AG09319 (cell line): ENCODE results near the gene GRK1.

ENCODE experiments used
- DNase-seq: peaks from one replicate; pipeline ENCODE4 v3.0.0-alpha.2; 2010; ENCODE audit warnings: low read depth; ENCODE audit errors: extremely low read depth
- TF ChIP-seq, protein P1 (sequence below): IDR thresholded peaks from 2 replicates; pipeline ENCODE4 v1.5.1; 2011; ENCODE audit warnings: low read depth, mild to moderate bottlenecking, inconsistent platforms, low read length, moderate library complexity

GRK1 gene

DNA sequence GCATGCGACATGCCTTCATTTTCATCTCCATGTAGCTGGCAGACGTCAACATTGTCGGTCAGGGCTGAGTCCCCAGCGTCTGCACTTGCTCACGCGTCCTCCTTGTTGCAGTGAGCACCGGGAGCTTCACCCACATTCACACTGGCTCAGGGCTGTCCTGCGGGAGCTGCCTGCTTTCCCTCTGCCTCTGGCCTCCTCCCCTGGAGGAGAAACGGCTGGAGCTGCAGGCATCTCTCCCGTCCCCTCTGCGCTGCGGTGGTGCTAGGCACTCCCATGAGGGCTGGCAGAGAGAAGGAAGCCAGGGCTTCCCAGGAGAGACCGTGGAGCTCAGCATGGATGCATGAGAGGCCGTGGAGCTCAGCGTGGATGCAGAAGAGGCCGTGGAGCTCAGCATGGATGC, 73.6 kb downstream of the GRK1 start:
- DNase-seq, result no peak
- TF ChIP-seq, protein P1, sequence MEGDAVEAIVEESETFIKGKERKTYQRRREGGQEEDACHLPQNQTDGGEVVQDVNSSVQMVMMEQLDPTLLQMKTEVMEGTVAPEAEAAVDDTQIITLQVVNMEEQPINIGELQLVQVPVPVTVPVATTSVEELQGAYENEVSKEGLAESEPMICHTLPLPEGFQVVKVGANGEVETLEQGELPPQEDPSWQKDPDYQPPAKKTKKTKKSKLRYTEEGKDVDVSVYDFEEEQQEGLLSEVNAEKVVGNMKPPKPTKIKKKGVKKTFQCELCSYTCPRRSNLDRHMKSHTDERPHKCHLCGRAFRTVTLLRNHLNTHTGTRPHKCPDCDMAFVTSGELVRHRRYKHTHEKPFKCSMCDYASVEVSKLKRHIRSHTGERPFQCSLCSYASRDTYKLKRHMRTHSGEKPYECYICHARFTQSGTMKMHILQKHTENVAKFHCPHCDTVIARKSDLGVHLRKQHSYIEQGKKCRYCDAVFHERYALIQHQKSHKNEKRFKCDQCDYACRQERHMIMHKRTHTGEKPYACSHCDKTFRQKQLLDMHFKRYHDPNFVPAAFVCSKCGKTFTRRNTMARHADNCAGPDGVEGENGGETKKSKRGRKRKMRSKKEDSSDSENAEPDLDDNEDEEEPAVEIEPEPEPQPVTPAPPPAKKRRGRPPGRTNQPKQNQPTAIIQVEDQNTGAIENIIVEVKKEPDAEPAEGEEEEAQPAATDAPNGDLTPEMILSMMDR, result no peak

DNA sequence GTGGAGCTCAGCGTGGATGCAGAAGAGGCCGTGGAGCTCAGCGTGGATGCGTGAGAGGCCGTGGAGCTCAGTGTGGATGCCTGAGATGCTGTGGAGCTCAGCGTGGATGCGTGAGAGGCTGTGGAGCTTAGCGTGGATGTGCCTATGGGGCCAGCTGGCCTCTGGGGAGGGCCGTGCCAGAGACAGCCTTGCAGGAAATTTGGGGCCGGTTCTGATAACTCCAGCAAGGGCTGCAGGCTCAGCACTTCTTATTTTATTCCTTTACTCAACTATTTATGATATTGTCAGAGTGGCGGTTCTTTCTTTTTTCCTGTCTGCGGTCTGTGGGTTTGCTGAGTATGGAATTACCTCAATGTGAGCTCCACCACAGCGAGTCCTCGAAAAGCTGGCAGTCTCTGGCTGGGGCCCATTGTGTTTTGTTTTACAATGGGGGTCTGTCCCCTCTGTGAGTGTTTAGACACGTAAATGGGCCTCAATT, 74.2 kb downstream of the GRK1 start:
- TF ChIP-seq, protein P1, result no peak
- no peak for DNase-seq

DNA sequence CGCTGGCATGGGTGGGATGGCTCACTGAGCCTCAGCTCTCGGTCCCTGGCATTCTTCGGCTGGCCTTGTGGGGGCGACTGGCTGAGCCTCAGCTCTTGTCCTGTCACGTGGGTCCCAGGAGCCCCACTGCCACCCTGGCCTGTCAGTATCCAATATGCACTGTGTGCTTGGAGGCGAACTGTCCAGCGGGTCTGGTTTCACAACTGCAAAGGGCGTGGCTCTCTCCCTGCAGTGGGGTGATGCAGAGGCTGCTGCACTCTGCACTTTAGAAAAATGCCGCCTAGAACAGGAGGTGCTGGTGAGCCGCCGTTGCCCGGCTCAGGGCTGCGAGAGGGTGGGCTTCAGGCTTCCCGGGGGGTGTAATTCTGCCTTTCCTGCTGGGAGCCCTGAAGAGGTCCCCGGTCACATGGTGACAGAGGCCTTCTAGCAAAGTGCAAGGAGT, 75.0 kb downstream of the GRK1 start:
- no peak for DNase-seq
- TF ChIP-seq, protein P1, result no peak; the same call in 1 of the 2 replicates

DNA sequence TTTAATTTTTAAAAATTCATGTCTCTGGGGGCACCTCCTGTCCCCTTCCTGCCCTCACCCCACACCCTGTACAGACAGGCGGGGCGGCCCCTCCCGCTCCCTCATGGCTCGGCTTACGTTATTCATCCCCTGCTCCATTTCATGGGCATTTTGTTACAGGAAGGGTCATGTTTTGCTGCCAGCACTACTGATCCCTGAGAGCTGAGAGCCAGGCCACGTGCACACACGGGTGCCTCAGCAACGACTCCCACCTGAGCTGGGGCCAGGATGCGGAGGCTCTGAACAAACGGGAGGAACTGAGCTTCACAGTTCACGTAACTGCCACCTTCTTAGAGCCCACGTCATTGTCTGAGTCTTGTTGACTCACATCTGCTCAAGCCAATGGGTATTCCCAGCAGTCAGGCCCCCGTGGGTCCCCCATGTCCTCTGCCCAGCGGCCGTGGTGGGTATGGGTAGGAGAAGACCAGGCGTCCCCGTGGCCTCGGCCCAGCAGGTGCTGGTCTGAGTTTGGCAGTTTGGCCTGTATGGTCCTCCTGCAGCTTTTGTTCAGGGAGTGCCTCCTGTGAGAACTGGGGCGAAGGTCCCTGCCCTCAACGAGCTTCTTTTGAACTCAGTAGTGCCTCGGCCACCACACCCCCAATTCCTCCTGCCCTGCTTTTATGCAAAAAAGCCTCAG, 75.6 kb downstream of the GRK1 start:
- TF ChIP-seq, protein P1, result no peak

DNA sequence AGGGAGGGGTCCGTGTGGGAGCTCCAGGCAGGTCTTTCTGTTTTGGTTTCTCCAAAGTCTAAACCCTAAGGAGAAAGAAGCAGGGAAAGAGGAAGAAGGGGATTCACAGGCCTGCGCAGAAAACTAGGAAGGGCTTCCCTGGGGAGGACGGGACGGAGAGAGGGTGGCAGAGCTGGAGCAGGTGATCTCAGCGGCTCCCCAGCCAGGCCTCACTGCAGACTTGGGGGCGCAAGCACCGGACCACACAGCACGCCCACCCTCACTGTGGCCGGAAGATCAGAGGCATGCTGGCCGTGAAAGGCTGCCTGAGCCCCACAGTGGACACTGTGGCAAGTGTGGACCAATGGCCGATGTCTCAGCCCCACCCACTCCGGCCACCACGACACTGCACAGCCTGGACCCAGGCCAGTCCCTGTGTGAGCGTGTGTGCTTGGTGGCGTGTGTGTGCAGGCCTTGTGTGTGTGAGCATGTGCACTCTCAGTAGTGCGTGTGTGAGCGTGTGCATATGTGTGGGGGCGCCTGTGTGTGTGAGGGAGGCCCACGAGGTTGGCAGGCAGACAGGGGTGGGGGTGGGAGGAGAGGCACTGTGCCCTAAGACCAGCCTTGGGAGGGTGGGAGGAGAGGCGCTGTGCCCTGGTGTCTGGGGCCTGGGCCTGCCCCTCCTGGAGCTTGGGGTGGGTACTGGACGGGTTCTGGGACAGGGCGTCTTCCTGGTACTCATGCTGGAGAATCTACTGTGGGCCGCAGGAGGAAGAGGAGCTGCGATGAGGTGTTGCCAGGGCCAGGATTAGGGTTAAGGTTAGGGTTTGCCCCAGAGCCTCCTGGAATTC, 76.6 kb downstream of the GRK1 start:
- no peak for DNase-seq
- TF ChIP-seq, protein P1, result no peak

More for the DNA sequence above, 75.6 kb downstream of the GRK1 start:
- DNase-seq, result no peak

DNA sequence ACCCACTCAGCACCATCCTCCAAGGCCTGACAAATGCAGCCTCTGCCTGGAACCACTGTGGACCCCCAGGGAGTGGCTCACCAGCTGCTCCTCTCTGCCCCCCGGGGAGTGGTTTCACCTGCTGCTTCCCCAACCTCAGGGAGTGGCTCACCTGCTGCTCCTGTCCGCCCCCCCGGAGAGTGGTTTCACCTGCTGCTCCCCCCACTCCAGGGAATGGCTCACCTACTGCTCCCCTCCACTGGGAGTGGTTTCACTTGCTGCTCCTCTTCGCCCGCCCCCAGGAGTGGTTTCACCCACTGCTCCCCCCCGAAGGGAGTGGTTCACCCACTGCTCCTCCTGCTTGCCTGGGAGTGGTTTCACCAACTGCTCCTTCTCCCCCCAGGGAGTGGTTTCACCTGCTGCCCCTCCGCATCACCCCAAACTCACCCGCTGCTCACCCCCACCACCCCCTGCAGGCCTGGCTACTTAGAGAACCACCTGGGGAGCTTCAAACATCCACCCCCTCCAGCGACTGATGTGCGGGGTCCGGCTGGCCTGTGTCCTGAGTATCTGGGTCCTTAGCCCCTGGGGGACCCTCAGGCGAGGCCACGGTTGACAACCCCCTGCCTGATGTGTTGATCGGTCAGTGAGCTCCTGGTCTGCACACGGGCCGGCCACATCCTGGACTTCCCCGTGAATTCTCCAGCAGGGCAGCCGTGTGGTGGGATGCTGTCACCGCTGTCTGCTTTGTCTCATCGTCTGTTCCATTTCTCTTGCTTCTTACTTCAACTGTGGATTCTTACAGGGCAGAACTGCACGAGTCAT, 77.4 kb downstream of the GRK1 start:
- DNase-seq, result no peak
- TF ChIP-seq, protein P1, result no peak
